HG02973 (cell line): ENCODE measurements around the gene PTRH1.

ENCODE experiments used
- ATAC-seq: cut with Tn5 transposase; IDR thresholded peaks from one replicate; pipeline ENCODE4 v1.9.1; 2021; ENCODE audit warnings: moderate library complexity; ENCODE audit not compliant: unreplicated experiment

Gene PTRH1

GRCh38 chr9:127741831-127742434, 26.5 kb upstream of the PTRH1 start:
- ATAC-seq = no peak

GRCh38 chr9:127739614-127740330, 24.3 kb upstream of the PTRH1 start:
- no peak for ATAC-seq

- ATAC-seq = no peak
Observed at GRCh38 chr9:127738666-127739065, 23.2 kb upstream of the PTRH1 start.

- ATAC-seq = no peak
Observed at GRCh38 chr9:127735530-127736185, 20.2 kb upstream of the PTRH1 start.

- peak; percentile 85 for ATAC-seq
Observed at GRCh38 chr9:127734747-127735529, 19.5 kb upstream of the PTRH1 start, which contains the start of gene TOR2A. TOR2A (minus strand) TSS chr9:127735294; CDS start chr9:127735270, 24 bp downstream.

GRCh38 chr9:127734247-127734746, 18.8 kb upstream of the PTRH1 start:
- no peak for ATAC-seq

- no peak for ATAC-seq
Observed at GRCh38 chr9:127733614-127734013, 18.2 kb upstream of the PTRH1 start.

- ATAC-seq = no peak
Observed at GRCh38 chr9:127732444-127732843, 17.0 kb upstream of the PTRH1 start.

- no peak for ATAC-seq
Observed at GRCh38 chr9:127731938-127732337, 16.5 kb upstream of the PTRH1 start.

GRCh38 chr9:127730799-127731410, 15.4 kb upstream of the PTRH1 start:
- no peak for ATAC-seq

GRCh38 chr9:127730262-127730661, 14.8 kb upstream of the PTRH1 start:
- no peak for ATAC-seq

- no peak for ATAC-seq
Observed at GRCh38 chr9:127729522-127730256, 14.2 kb upstream of the PTRH1 start.

GRCh38 chr9:127728808-127729207, 13.3 kb upstream of the PTRH1 start:
- no peak for ATAC-seq

- ATAC-seq = no peak
Observed at GRCh38 chr9:127726871-127727270, 11.4 kb upstream of the PTRH1 start.

- no peak for ATAC-seq
Observed at GRCh38 chr9:127724012-127724411, 8.5 kb upstream of the PTRH1 start.

GRCh38 chr9:127723444-127723843, 8.0 kb upstream of the PTRH1 start:
- ATAC-seq = no peak

GRCh38 chr9:127723013-127723412, 7.5 kb upstream of the PTRH1 start:
- no peak for ATAC-seq

GRCh38 chr9:127722055-127722745, 6.7 kb upstream of the PTRH1 start:
- no peak for ATAC-seq

- no peak for ATAC-seq
Observed at GRCh38 chr9:127721391-127721821, 5.9 kb upstream of the PTRH1 start.
